ENCODE data around the gene CYBA.

The CYBA gene

GRCh38 chr16:88631920-88632586 is 18.8 kb downstream of the CYBA start:
- no peak for DNase-seq

GRCh38 chr16:88631384-88631783 is 19.5 kb downstream of the CYBA start:
- no peak for DNase-seq

- no peak for DNase-seq
Observed at GRCh38 chr16:88630941-88631340, 19.9 kb downstream of the CYBA start.

- DNase-seq = no peak
Observed at GRCh38 chr16:88630433-88630832, 20.4 kb downstream of the CYBA start.

GRCh38 chr16:88629835-88630234 is 21.0 kb downstream of the CYBA start:
- DNase-seq = no peak

- no peak for DNase-seq
Observed at GRCh38 chr16:88628512-88628974, 22.3 kb downstream of the CYBA start.

GRCh38 chr16:88627531-88628411 is 23.1 kb downstream of the CYBA start:
- no peak for DNase-seq

- no peak for DNase-seq
Observed at GRCh38 chr16:88626646-88627045, 24.2 kb downstream of the CYBA start.

GRCh38 chr16:88624977-88625576 is 25.8 kb downstream of the CYBA start:
- DNase-seq = no peak

GRCh38 chr16:88624481-88624880 is 26.4 kb downstream of the CYBA start:
- DNase-seq = no peak

GRCh38 chr16:88623858-88624257 is 27.0 kb downstream of the CYBA start:
- DNase-seq = no peak

GRCh38 chr16:88622866-88623265 is 28.0 kb downstream of the CYBA start:
- peak in 13 of 56 donors; percentile 8 to 60 (median 28) for DNase-seq

- DNase-seq = no peak
Observed at GRCh38 chr16:88622125-88622524, 28.7 kb downstream of the CYBA start.

- DNase-seq = no peak
Observed at GRCh38 chr16:88619859-88620815, 30.7 kb downstream of the CYBA start.

- DNase-seq = no peak
Observed at GRCh38 chr16:88618956-88619667, 31.7 kb downstream of the CYBA start.

- DNase-seq = no peak
Observed at GRCh38 chr16:88618182-88618955, 32.5 kb downstream of the CYBA start.

- no peak for DNase-seq
Observed at GRCh38 chr16:88617268-88618031, 33.4 kb downstream of the CYBA start.

GRCh38 chr16:88616736-88617135 is 34.1 kb downstream of the CYBA start:
- no peak for DNase-seq

- DNase-seq = no peak
Observed at GRCh38 chr16:88616320-88616719, 34.5 kb downstream of the CYBA start.
